K562 (cell line): ENCODE measurements around the gene SMAD3. TPM values are rescaled to one million over a fixed set of nuclear protein-coding genes. Genes with fewer than 3 reads are reported as not detected.

Experiments used
- BRF2 ChIP-seq: IDR thresholded peaks from 3 replicates; pipeline ENCODE4 v1.6.1; 2011; ENCODE audit warnings: borderline replicate concordance, mild to moderate bottlenecking; ENCODE audit not compliant: insufficient read length, insufficient read depth
- CGGBP1 ChIP-seq: fragments of 250-450 bp; sonication (Bioruptor Pico); IDR thresholded peaks from 2 replicates; pipeline ENCODE4 v1.9.0; 2021; ENCODE audit warnings: mild to moderate bottlenecking
- E2F3 ChIP-seq: fragments of 250-450 bp; sonication (Bioruptor Pico); IDR thresholded peaks from 2 replicates; pipeline ENCODE4 v1.4.0; 2020; ENCODE audit warnings: mild to moderate bottlenecking
- FOXJ2 ChIP-seq: fragments of 200-800 bp; sonication (Bioruptor generic); IDR thresholded peaks from 2 replicates; pipeline ENCODE4 v1.6.1; 2016; ENCODE audit warnings: missing genetic modification characterization, missing compliant biosample characterization
- FOXP1 ChIP-seq: sonication (generic); formaldehyde crosslinking; IDR thresholded peaks from 2 replicates; pipeline ENCODE4 v1.8.0; 2022; ENCODE audit warnings: mild to moderate bottlenecking, missing genetic modification reagents
- HMGXB4 ChIP-seq: sonication (generic); formaldehyde crosslinking; IDR thresholded peaks from 2 replicates; pipeline ENCODE4 v1.8.1; 2023; ENCODE audit warnings: mild to moderate bottlenecking, missing genetic modification reagents
- KLF10 ChIP-seq: fragments of 250-450 bp; sonication (Bioruptor Pico); IDR thresholded peaks from 2 replicates; pipeline ENCODE4 v1.6.1; 2021; ENCODE audit warnings: matching md5 sums
- MCM7 ChIP-seq, 2 experiments: fragments of 450-650 bp; IDR thresholded peaks; 2 replicates each; pipeline ENCODE4 v1.6.1; 2016 to 2018
- MECOM ChIP-seq: fragments of 250-450 bp; sonication (Bioruptor Pico); IDR thresholded peaks from 2 replicates; pipeline ENCODE4 v1.8.0; 2022; ENCODE audit warnings: inconsistent platforms
- MEF2A ChIP-seq: IDR thresholded peaks from 2 replicates; pipeline ENCODE4 v1.6.1; 2011; ENCODE audit warnings: low read depth, mild to moderate bottlenecking, low read length, moderate library complexity; ENCODE audit not compliant: control insufficient read depth
- MEF2D ChIP-seq: conservative IDR thresholded peaks from 2 replicates; pipeline ENCODE4 v1.6.1; 2016; ENCODE audit warnings: low read depth, missing genetic modification characterization, missing compliant biosample characterization
- MNT ChIP-seq, 2 experiments: fragments of 450-650 bp; conservative IDR thresholded peaks; 2 replicates each; pipeline ENCODE4 v1.6.1; 2017; ENCODE audit warnings: mild to moderate bottlenecking in 2 of 2, moderate library complexity in 2 of 2
- NCOA1 ChIP-seq: fragments of 450-650 bp; IDR thresholded peaks from 2 replicates; pipeline ENCODE4 v1.6.1; 2016; ENCODE audit warnings: low read depth
- NR4A1 ChIP-seq, 2 experiments: fragments of 250-450 bp in 1 of 2; fragments of 450-650 bp in 1 of 2; sonication (Bioruptor Pico) in 1 of 2; IDR thresholded peaks; 2 replicates each; pipeline versions ENCODE4 v1.4.0 to v1.6.1; 2016 to 2020; ENCODE audit warnings: mild to moderate bottlenecking in 2 of 2, missing compliant biosample characterization in 1 of 2, missing genetic modification characterization in 1 of 2, moderate library complexity in 1 of 2
- OTX1 ChIP-seq: fragments of 450-650 bp; formaldehyde crosslinking; IDR thresholded peaks from 2 replicates; pipeline ENCODE4 v1.4.0; 2022; ENCODE audit warnings: mild to moderate bottlenecking
- POLR2B ChIP-seq: fragments of 450-650 bp; IDR thresholded peaks from 2 replicates; pipeline ENCODE4 v1.6.1; 2018; ENCODE audit warnings: low read depth; ENCODE audit not compliant: partially characterized antibody
- SIN3A ChIP-seq, 2 experiments: fragments of 150-350 bp in 1 of 2; IDR thresholded peaks; 2 replicates each; pipeline ENCODE4 v1.6.1; 2011 to 2016; ENCODE audit warnings: borderline replicate concordance in 2 of 2, low read depth in 2 of 2, low read length in 2 of 2, mild to moderate bottlenecking in 2 of 2, moderate library complexity in 2 of 2; ENCODE audit not compliant: control insufficient read depth in 1 of 2
- STAT5B ChIP-seq: fragments of 250-450 bp; sonication (Bioruptor Pico); IDR thresholded peaks from 2 replicates; pipeline ENCODE4 v1.8.0; 2021; ENCODE audit warnings: mild to moderate bottlenecking, inconsistent platforms
- TEAD2 ChIP-seq: fragments of 450-650 bp; IDR thresholded peaks from 2 replicates; pipeline ENCODE4 v1.6.1; 2016; ENCODE audit warnings: missing genetic modification characterization, control low read depth, missing compliant biosample characterization
- ZBTB34 ChIP-seq: fragments of 250-450 bp; sonication (Bioruptor Pico); IDR thresholded peaks from 2 replicates; pipeline ENCODE4 v1.8.0; 2021; ENCODE audit warnings: mild to moderate bottlenecking, moderate library complexity
- ZFP30 ChIP-seq: fragments of 250-450 bp; sonication (Bioruptor Pico); IDR thresholded peaks from 2 replicates; pipeline ENCODE4 v1.8.0; 2022; ENCODE audit warnings: moderate library complexity, mild to moderate bottlenecking, inconsistent platforms, borderline replicate concordance
- ZNF445 ChIP-seq: fragments of 250-450 bp; sonication (Bioruptor Pico); IDR thresholded peaks from 2 replicates; pipeline ENCODE4 v1.4.0; 2020; ENCODE audit warnings: low read depth, mild to moderate bottlenecking, moderate library complexity
- ZNF583 ChIP-seq: fragments of 250-450 bp; sonication (Bioruptor Pico); IDR thresholded peaks from 2 replicates; pipeline ENCODE4 v1.4.0; 2020
- ZZZ3 ChIP-seq: fragments of 450-650 bp; IDR thresholded peaks from 2 replicates; pipeline ENCODE4 v1.6.1; 2016; ENCODE audit warnings: antibody characterized with exemption, mild to moderate bottlenecking, moderate library complexity
- polyA plus RNA-seq, 8 experiments: library from polyadenylated mRNA; depleted of rRNA in 4 of 8; stranded (reverse) in 5 of 8; unstranded in 3 of 8; fragments of >200 nt; fragmentation: Nextera tagmentation in 2 of 8; fragmentation: Illumina TruSeq in 1 of 8; extraction: Ambion mirVana in 2 of 8; extraction: Trizol in 1 of 8; gene quantifications; 2 replicates each; pipeline versions ENCODE4 v1.2.1 to v1.2.3, GENCODE V29; 2011 to 2014; ENCODE audit warnings: inconsistent platforms in 1 of 8, missing spikeins in 1 of 8
- total RNA-seq, 7 experiments: library from RNA; depleted of rRNA in 6 of 7; stranded (reverse); fragments of >200 nt in 6 of 7; fragmentation: Illumina TruSeq in 2 of 7; extraction: Trizol in 2 of 7; gene quantifications; 2 replicates each; pipeline versions ENCODE4 v1.2.1 to v1.2.3, GENCODE V29; 2011 to 2021; ENCODE audit warnings: low replicate concordance in 1 of 7

The SMAD3 gene
- total and polyA plus RNA-seq, 9 of the 15 experiments (the other 6 are each of a cell fraction or from before 2014, with no cell fraction given), result 4.3 to 39.2 (median 11.1) TPM

GRCh38 chr15:67082007-67082536 lies 16.7 kb downstream of the SMAD3 start (continued):
- TF ChIP-seq NR4A1 (CRISPR knock-in tag; IDR thresholded peaks at IDR 0.05) (no peak), NR4A1 (tag; IDR thresholded peaks at IDR 0.05) (no peak), BRF2 (no peak), STAT5B (CRISPR knock-in tag) (no peak), CGGBP1 (CRISPR knock-in tag) (no peak), ZNF583 (CRISPR knock-in tag) (no peak), TEAD2 (tag) (no peak), MEF2D (0 out of 2 replicates have a peak, but pooled peaks have one; percentile 39), OTX1 (CRISPR knock-in tag) (no peak), MCM7 (IDR thresholded peaks at IDR 0.05) (no peak), MNT (conservative IDR thresholded peaks at IDR 0.05) (no peak; a peak in 1 of 4 replicates), POLR2B (no peak), KLF10 (no peak), ZBTB34 (CRISPR knock-in tag) (no peak), ZNF445 (no peak), HMGXB4 (CRISPR knock-in tag) (no peak), ZFP30 (CRISPR knock-in tag) (no peak), MEF2A (no peak), SIN3A (IDR thresholded peaks at IDR 0.05; ENCODE audit: borderline replicate concordance in 2 of 2, control insufficient read depth in 1 of 2, low read depth in 2 of 2, low read length in 2 of 2) (no peak), FOXP1 (CRISPR knock-in tag) (no peak), E2F3 (CRISPR knock-in tag) (no peak), ZZZ3 (no peak), NCOA1 (peak; percentile 57; the same call in 1 of the 2 replicates), FOXJ2 (tag) (peak; percentile 86; the same call in 1 of the 2 replicates), MECOM (no peak)
